ENCODE results near the gene MAST1. TPM values are rescaled to one million over a fixed set of nuclear protein-coding genes. Genes with fewer than 3 reads are reported as not detected.
A peak's percentile ranks its signal among the peaks of the same experiment; 100 is the strongest.

MAST1 gene
- total RNA-seq, 1 donor from 2014 or later: 5.3 TPM

- Mint-ChIP-seq H3K4me1 (ENCODE audit: low read depth) (peaks cover 2% of the 10 kb centered on the region), H3K4me3 (ENCODE audit: low read depth) (no peak overlapping the region), H3K27ac (peak overlapping the region; percentile 47)
Measured at GRCh38 chr19:12871681-12872080, 33.4 kb downstream of the MAST1 start.

DNA sequence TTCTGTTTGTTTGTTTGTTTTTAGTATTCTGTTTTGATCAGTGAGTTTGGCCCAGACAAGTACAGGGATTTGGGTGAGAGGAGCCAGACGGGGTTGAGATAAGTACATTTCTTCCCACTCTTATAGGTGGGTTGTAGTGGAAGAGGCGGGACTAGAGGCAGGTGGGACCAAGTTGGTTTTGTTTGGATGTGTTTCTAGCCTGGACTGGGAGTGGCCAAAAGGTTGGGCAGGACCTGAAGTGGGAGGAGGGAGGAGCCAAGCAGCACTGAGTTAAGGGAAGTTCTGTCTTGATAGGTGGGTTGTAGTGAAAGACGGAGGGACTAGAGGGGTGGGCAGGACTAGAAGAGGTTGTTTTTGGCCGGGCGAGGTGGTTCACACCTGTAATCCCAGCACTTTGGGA is 33.9 kb downstream of the MAST1 start:
- Mint-ChIP-seq H3K36me3 (ENCODE audit: insufficient read depth) (peaks cover 22% of the 10 kb centered on the region), H3K9me3 (ENCODE audit: low read depth) (peaks cover 8% of the 10 kb centered on the region), H3K27ac (no peak overlapping the region), H3K27me3 (peaks cover 3% of the 10 kb centered on the region), H3K4me3 (ENCODE audit: low read depth) (no peak overlapping the region), H3K4me1 (ENCODE audit: low read depth) (peaks cover under 1% of the 10 kb centered on the region)
- no peak for DNase-seq (ENCODE audit: low spot score, unreplicated experiment)
- TF ChIP-seq, protein P1, sequence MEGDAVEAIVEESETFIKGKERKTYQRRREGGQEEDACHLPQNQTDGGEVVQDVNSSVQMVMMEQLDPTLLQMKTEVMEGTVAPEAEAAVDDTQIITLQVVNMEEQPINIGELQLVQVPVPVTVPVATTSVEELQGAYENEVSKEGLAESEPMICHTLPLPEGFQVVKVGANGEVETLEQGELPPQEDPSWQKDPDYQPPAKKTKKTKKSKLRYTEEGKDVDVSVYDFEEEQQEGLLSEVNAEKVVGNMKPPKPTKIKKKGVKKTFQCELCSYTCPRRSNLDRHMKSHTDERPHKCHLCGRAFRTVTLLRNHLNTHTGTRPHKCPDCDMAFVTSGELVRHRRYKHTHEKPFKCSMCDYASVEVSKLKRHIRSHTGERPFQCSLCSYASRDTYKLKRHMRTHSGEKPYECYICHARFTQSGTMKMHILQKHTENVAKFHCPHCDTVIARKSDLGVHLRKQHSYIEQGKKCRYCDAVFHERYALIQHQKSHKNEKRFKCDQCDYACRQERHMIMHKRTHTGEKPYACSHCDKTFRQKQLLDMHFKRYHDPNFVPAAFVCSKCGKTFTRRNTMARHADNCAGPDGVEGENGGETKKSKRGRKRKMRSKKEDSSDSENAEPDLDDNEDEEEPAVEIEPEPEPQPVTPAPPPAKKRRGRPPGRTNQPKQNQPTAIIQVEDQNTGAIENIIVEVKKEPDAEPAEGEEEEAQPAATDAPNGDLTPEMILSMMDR (IDR thresholded peaks at IDR 0.05; ENCODE audit: unreplicated experiment): no peak

More at GRCh38 chr19:12871681-12872080, 33.4 kb downstream of the MAST1 start:
- Mint-ChIP-seq H3K9me3 (ENCODE audit: low read depth) (peaks cover 8% of the 10 kb centered on the region), H3K36me3 (ENCODE audit: insufficient read depth) (peaks cover 22% of the 10 kb centered on the region), H3K27me3 (peaks cover 3% of the 10 kb centered on the region)
- TF ChIP-seq, protein P1 (IDR thresholded peaks at IDR 0.05; ENCODE audit: unreplicated experiment): no peak
- no peak for DNase-seq (ENCODE audit: low spot score, unreplicated experiment)

- DNase-seq (ENCODE audit: low spot score, unreplicated experiment): no peak
Measured at GRCh38 chr19:12872941-12873890, 34.9 kb downstream of the MAST1 start.

GRCh38 chr19:12873891-12874745 is 35.8 kb downstream of the MAST1 start:
- H3K4me3 Mint-ChIP-seq (ENCODE audit: low read depth): no peak overlapping the region
- H3K27ac Mint-ChIP-seq: no peak overlapping the region
- no peaks in the 10 kb centered on the region for H3K4me1 Mint-ChIP-seq (ENCODE audit: low read depth)
- H3K9me3 Mint-ChIP-seq (ENCODE audit: low read depth): peaks cover 8% of the 10 kb centered on the region
- peaks cover under 1% of the 10 kb centered on the region for H3K27me3 Mint-ChIP-seq
- DNase-seq (ENCODE audit: low spot score, unreplicated experiment): no peak
- H3K36me3 Mint-ChIP-seq (ENCODE audit: insufficient read depth): peaks cover 25% of the 10 kb centered on the region
- TF ChIP-seq, protein P1 (IDR thresholded peaks at IDR 0.05; ENCODE audit: unreplicated experiment): no peak

More at GRCh38 chr19:12872941-12873890, 34.9 kb downstream of the MAST1 start:
- Mint-ChIP-seq H3K4me3 (ENCODE audit: low read depth) (no peak overlapping the region), H3K4me1 (ENCODE audit: low read depth) (no peaks in the 10 kb centered on the region), H3K27ac (no peak overlapping the region), H3K9me3 (ENCODE audit: low read depth) (peaks cover 8% of the 10 kb centered on the region), H3K27me3 (peaks cover 3% of the 10 kb centered on the region), H3K36me3 (ENCODE audit: insufficient read depth) (peaks cover 22% of the 10 kb centered on the region)
- TF ChIP-seq, protein P1 (IDR thresholded peaks at IDR 0.05; ENCODE audit: unreplicated experiment): no peak

DNA sequence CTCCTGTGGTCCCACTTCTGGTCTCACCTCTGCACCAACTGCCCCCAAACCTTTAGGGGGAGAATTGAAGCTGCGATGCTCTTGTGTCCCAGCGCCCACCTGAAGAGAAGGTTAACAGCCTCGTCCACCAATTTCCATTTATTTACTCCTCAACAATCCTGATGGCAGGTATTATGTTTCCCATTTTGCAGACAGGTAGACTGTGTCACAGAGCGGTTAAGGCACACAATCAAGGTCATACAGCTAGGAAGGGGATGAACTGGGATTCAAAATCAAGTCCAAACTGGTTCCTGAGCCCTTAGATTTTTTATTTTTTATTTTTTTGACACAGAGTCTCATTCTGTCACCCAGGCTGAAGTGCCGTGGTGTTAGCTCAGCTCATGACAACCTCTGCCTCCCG is 36.8 kb downstream of the MAST1 start:
- Mint-ChIP-seq H3K27me3 (no peaks in the 10 kb centered on the region), H3K36me3 (ENCODE audit: insufficient read depth) (peaks cover 25% of the 10 kb centered on the region), H3K4me3 (ENCODE audit: low read depth) (no peak overlapping the region), H3K9me3 (ENCODE audit: low read depth) (peaks cover 8% of the 10 kb centered on the region), H3K27ac (no peak overlapping the region), H3K4me1 (ENCODE audit: low read depth) (no peaks in the 10 kb centered on the region)
- TF ChIP-seq, protein P1 (IDR thresholded peaks at IDR 0.05; ENCODE audit: unreplicated experiment): no peak
- DNase-seq (ENCODE audit: low spot score, unreplicated experiment): no peak

Data from progenitor cell of endocrine pancreas (in vitro differentiated cells).